ENCODE measurements around the gene NOL8.

GRCh38 chr9:92300936-92301335 lies 24.2 kb downstream of the NOL8 start:
- TF ChIP-seq CTCF (IDR thresholded peaks at IDR 0.05 in 4 of 5, conservative IDR thresholded peaks at IDR 0.05 in 1 of 5) = no peak
- no peak for TF ChIP-seq POLR2A (IDR thresholded peaks at IDR 0.05)
